Coronary artery (tissue), 2 donors: ENCODE results near the gene RFX3.

ENCODE experiments used
- DNase-seq: peaks from one replicate; pipeline ENCODE4 v3.0.0-alpha.2; 2017; ENCODE audit warnings: low spot score
- H3K27ac ChIP-seq, 2 donors: fragments of 200-600 bp; sonication (generic); one replicate each; pipeline ENCODE4 v1.5.1; 2016 to 2019
- H3K4me3 ChIP-seq: fragments of 200-600 bp; sonication (generic); 2 replicates; pipeline ENCODE4 v1.5.1; 2016; ENCODE audit warnings: mild to moderate bottlenecking, moderate library complexity
- TF ChIP-seq, protein P1 (sequence below): fragments of 200-600 bp; sonication (generic); IDR thresholded peaks from one replicate; pipeline ENCODE4 v1.5.1; 2019; ENCODE audit warnings: antibody characterized with exemption

The RFX3 gene

DNA sequence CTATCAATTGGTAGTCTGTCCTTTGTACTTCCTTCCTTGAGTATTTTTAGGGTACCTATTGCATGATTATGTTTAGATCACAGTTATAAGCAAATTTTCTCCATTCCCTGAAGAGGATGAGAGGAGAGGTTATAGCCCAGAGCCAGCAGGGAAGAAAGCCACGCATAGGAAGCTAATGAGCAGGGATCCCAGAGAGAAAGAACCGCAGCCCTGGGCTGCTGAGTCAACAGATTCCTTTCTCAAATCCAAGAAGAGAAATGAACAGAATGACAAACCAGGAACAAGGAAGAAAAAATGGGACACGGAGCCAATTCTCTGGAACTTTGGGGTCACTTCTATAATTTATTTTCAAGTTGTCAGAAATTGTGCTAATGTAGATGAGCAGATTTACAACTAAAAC, 284.5 kb downstream of the RFX3 start:
- TF ChIP-seq, protein P1, sequence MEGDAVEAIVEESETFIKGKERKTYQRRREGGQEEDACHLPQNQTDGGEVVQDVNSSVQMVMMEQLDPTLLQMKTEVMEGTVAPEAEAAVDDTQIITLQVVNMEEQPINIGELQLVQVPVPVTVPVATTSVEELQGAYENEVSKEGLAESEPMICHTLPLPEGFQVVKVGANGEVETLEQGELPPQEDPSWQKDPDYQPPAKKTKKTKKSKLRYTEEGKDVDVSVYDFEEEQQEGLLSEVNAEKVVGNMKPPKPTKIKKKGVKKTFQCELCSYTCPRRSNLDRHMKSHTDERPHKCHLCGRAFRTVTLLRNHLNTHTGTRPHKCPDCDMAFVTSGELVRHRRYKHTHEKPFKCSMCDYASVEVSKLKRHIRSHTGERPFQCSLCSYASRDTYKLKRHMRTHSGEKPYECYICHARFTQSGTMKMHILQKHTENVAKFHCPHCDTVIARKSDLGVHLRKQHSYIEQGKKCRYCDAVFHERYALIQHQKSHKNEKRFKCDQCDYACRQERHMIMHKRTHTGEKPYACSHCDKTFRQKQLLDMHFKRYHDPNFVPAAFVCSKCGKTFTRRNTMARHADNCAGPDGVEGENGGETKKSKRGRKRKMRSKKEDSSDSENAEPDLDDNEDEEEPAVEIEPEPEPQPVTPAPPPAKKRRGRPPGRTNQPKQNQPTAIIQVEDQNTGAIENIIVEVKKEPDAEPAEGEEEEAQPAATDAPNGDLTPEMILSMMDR = no peak
- no peak overlapping the region for H3K27ac ChIP-seq
- DNase-seq = no peak
- no peak overlapping the region for H3K4me3 ChIP-seq

DNA sequence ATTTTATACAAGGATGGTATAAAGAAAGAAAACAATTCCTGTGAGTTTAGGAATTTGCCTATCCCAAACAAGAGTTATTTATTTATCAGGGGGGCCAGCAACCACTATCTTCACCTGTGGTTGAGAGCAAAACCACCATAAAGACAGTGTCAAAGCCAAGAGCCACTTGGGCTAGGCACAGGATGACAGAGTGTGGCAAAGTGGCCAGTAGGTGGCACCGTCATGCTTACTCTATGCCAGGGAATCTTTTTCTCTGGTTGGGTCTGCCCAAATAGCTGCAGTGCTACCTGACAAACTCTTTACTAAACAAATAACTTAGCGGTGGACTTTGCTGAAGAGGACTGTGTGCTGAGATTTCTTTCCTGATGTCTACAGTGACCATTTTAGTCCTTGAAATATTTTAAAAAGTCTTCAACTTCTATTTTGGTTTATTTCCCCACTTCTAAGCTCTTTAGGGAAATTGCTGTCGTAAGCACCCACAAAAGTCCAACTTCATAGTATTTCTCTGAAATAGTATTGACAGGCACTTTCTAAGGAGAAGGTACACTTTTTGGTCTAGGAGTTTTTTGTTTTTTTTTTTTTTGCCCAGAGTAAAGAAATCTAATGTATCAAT, 285.0 kb downstream of the RFX3 start:
- Histone ChIP-seq H3K4me3 (no peak overlapping the region), H3K27ac (no peak overlapping the region)
- no peak for DNase-seq
- TF ChIP-seq, protein P1 = peak; percentile 43

DNA sequence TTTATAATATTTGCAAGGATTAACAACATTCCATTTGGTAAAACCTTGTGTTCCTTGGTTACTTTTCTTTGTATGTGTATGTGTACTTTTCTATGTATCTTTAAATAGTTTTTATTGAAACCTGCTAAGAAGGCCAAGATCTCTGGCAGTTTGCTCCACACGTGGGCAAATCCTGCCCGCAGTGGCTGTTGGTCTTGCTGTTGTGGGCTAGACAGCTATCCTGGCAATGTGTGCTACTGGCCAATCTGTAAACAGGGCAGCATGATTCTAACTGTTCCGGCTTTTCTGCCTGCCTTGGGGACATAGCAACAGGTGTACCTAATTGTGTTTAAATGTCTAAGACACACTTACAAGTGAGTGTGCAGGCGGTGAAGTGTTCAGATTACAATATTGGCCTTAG, 286.6 kb downstream of the RFX3 start:
- TF ChIP-seq, protein P1 = no peak
- H3K27ac ChIP-seq = no peak overlapping the region
- no peak overlapping the region for H3K4me3 ChIP-seq
- DNase-seq = no peak

DNA sequence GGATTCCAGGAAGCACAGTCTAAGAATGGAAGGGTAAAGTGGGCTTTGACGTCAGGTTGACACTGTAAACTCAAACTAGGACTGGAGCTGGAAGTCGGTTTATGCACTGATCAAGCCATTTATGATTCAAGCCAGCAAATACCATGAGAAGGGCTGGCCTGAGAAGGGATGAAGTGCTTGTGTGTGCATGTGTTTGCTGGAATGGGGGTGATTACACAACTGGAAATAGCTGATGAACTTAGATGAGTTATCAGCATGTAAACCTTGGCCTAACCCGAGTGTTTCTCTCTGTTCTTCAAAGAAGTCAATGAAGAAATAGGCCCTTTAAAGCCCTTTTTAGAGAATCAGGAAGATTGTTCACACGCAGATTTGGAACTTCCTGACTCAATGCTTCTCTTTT, 287.6 kb downstream of the RFX3 start:
- no peak overlapping the region for H3K27ac ChIP-seq
- TF ChIP-seq, protein P1 = no peak
- DNase-seq = no peak
- no peak overlapping the region for H3K4me3 ChIP-seq

DNA sequence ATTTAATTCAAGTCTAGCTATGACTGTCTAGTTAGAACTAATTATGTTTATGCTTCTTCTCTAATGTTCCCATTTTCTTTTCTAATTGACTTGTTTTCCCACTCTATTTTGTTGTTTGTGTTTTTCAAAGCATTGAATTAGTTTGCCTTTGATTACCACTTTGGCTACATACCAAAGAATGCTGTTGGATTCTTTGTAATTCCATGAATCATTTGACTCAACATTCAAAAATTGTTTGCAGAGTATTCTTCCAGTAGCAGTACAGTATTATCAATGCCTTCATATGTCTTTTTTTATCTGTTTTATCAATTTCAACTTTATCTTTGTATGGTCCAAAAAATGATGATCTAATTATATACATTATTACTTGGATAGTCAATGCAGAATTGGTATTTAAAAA, 288.7 kb downstream of the RFX3 start:
- H3K27ac ChIP-seq = no peak overlapping the region
- H3K4me3 ChIP-seq = no peak overlapping the region
- DNase-seq = no peak
- TF ChIP-seq, protein P1 = no peak

DNA sequence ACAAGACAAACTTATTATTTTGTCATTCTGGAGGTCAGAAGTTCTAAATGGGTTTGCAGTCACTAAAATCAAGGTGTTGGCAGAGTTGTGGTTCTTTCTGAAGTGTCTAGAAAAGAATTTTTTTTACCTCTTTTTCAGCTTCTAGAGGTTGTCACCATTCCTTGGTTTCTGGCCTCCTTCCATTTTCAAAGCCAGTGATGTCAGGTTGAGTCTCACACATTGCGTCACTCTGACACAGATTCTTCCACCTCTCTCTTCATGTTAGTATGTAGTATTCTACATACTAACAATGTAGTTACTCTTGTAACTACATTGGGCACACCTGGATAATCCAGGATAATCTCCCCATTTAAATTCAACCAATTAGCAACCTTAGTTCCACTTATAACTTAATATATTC, 290.3 kb downstream of the RFX3 start:
- no peak for DNase-seq
- Histone ChIP-seq H3K27ac (no peak overlapping the region), H3K4me3 (no peak overlapping the region)
- TF ChIP-seq, protein P1 = no peak

DNA sequence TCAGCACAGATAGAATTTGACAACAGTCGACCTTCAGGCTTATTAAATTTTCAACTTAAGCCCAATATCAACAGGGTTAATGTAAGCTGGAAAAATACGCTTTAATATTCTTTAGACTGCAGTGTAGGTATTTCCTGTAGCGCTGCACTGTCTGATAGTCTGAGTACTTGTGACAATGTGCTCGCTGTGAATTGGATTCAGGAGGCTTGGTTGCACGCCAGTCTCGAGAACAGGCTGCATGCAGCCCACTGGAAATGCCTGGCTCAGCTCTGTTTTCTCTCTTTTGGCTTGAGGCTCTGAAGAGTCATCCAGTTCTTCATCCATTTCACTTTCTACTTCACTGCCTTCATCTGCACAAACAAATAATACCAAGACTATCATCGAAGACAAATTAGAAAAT, 300.9 kb downstream of the RFX3 start:
- TF ChIP-seq, protein P1 = no peak
- DNase-seq = no peak

More for the DNA sequence above, 300.9 kb downstream of the RFX3 start:
- Histone ChIP-seq H3K4me3 (no peak overlapping the region), H3K27ac (no peak overlapping the region)
